WTC11 (cell line): ENCODE data around the gene PHLPP1.

ENCODE experiments used
- CREM ChIP-seq: sonication (generic); formaldehyde crosslinking; IDR thresholded peaks from 2 replicates; pipeline ENCODE4 v1.8.1; 2022; ENCODE audit warnings: mild to moderate bottlenecking, missing genetic modification reagents, moderate library complexity
- CTCF ChIP-seq: fragments of 200-600 bp; IDR thresholded peaks from 2 replicates; pipeline ENCODE4 v1.8.0; 2022; ENCODE audit warnings: antibody characterized with exemption
- ESRRA ChIP-seq: sonication (generic); formaldehyde crosslinking; IDR thresholded peaks from 2 replicates; pipeline ENCODE4 v1.8.1; 2022; ENCODE audit warnings: mild to moderate bottlenecking, missing genetic modification reagents, borderline replicate concordance
- ETV6 ChIP-seq: sonication (generic); formaldehyde crosslinking; IDR thresholded peaks from 2 replicates; pipeline ENCODE4 v1.8.1; 2022; ENCODE audit warnings: mild to moderate bottlenecking, missing genetic modification reagents
- FOXP1 ChIP-seq: sonication (generic); formaldehyde crosslinking; IDR thresholded peaks from 2 replicates; pipeline ENCODE4 v1.8.0; 2022; ENCODE audit warnings: missing genetic modification reagents, mild to moderate bottlenecking, moderate library complexity, borderline replicate concordance
- GTF2I ChIP-seq: fragments of 250-450 bp; sonication (Bioruptor Pico); conservative IDR thresholded peaks from 2 replicates; pipeline ENCODE4 v1.4.0; 2021; ENCODE audit warnings: mild to moderate bottlenecking
- IRF2 ChIP-seq: sonication (generic); formaldehyde crosslinking; IDR thresholded peaks from 2 replicates; pipeline ENCODE4 v1.8.0; 2022; ENCODE audit warnings: low read depth, missing genetic modification reagents, borderline replicate concordance
- MAX ChIP-seq: sonication (generic); formaldehyde crosslinking; IDR thresholded peaks from 2 replicates; pipeline ENCODE4 v1.8.0; 2022; ENCODE audit warnings: mild to moderate bottlenecking, missing genetic modification reagents
- PRDM15 ChIP-seq: sonication (generic); formaldehyde crosslinking; IDR thresholded peaks from 2 replicates; pipeline ENCODE4 v1.8.0; 2022; ENCODE audit warnings: missing genetic modification reagents
- STAT6 ChIP-seq: sonication (generic); formaldehyde crosslinking; conservative IDR thresholded peaks from 2 replicates; pipeline ENCODE4 v1.8.1; 2023; ENCODE audit warnings: mild to moderate bottlenecking, low read depth, missing genetic modification reagents, moderate library complexity
- TEAD4 ChIP-seq: sonication (generic); formaldehyde crosslinking; IDR thresholded peaks from 2 replicates; pipeline ENCODE4 v1.8.0; 2022; ENCODE audit warnings: mild to moderate bottlenecking, missing genetic modification reagents
- ZBTB43 ChIP-seq: sonication (generic); formaldehyde crosslinking; IDR thresholded peaks from 2 replicates; pipeline ENCODE4 v1.8.1; 2023; ENCODE audit warnings: mild to moderate bottlenecking, missing genetic modification reagents
- ZNF121 ChIP-seq: sonication (generic); formaldehyde crosslinking; IDR thresholded peaks from 2 replicates; pipeline ENCODE4 v1.8.0; 2023; ENCODE audit warnings: missing genetic modification reagents

GRCh38 chr18:62717925-62718800 lies 2.8 kb downstream of the PHLPP1 start:
- TF ChIP-seq ESRRA (CRISPR knock-in tag) (no peak), CTCF (no peak), FOXP1 (CRISPR knock-in tag) (no peak), MAX (CRISPR knock-in tag) (no peak), ZNF121 (CRISPR knock-in tag) (no peak), PRDM15 (CRISPR knock-in tag) (no peak), GTF2I (CRISPR knock-in tag) (no peak), IRF2 (CRISPR knock-in tag) (no peak), ETV6 (CRISPR knock-in tag) (no peak), STAT6 (CRISPR knock-in tag) (no peak), TEAD4 (no peak), ZBTB43 (CRISPR knock-in tag) (no peak), CREM (CRISPR knock-in tag) (no peak)
